GM12878 (cell line): ENCODE results near the gene ALDH18A1. TPM values are rescaled to one million over a fixed set of nuclear protein-coding genes. Genes with fewer than 3 reads are reported as not detected.

ENCODE experiments used
- ATAC-seq: fragments of 200-7000 bp; cut with Tn5 transposase; 3 replicates; pipeline ENCODE4 v1.9.1; 2020; ENCODE audit warnings: mild to moderate bottlenecking, moderate library complexity
- BruUV-seq: library from RNA; stranded (reverse); fragments of 400-500 nt; replicated peaks from 2 replicates; lab custom pipeline; 2021; lab: Mats Ljungman, UMichigan
- CTCF ChIA-PET: fragments of 300-600 bp; sonication (Branson Sonifier 250); formaldehyde crosslinking; extraction: SDS; loops from one replicate; lab custom pipeline; 2021; ENCODE audit warnings: inconsistent platforms; lab: Yijun Ruan, JAX
- POLR2A ChIA-PET: fragments of 350-600 bp; formaldehyde crosslinking; extraction: SDS; loops from one replicate; lab custom pipeline; 2021; ENCODE audit warnings: inconsistent platforms; lab: Charles Lee
- RAD21 ChIA-PET: fragments of 300-600 bp; sonication (Branson Sonifier 250); formaldehyde crosslinking; loops from one replicate; lab custom pipeline; 2023; ENCODE audit warnings: antibody characterized with exemption; ENCODE audit not compliant: unreplicated experiment; lab: Charles Lee
- SMC1A ChIA-PET: fragments of 300-600 bp; sonication (Branson Sonifier 250); formaldehyde crosslinking; loops from one replicate; lab custom pipeline; 2023; ENCODE audit not compliant: unreplicated experiment, uncharacterized antibody; lab: Charles Lee
- DNase-seq: peaks from one replicate; pipeline ENCODE4 v3.0.0-alpha.2; 2011; ENCODE audit warnings: low read depth, low spot score
- FAIRE-seq: peaks from 3 replicates; lab custom pipeline; 2011; peaks lifted over from hg19 to GRCh38; lab: Jason Lieb, UNC
- H2AFZ ChIP-seq: 2 replicates; pipeline ENCODE4 v1.6.0; 2011; ENCODE audit warnings: low read depth, low read length, control low read depth; ENCODE audit not compliant: control insufficient read depth
- H3K27ac ChIP-seq: 2 replicates; pipeline ENCODE4 v1.5.1; 2011; ENCODE audit warnings: control low read depth; ENCODE audit not compliant: control insufficient read depth, insufficient read depth
- H3K27me3 ChIP-seq, 2 experiments: replicated peaks in 1 of 2; 2 replicates each; pipeline versions ENCODE4 v1.6.0 to v1.6.1; 2011; ENCODE audit warnings: low read length in 1 of 2; ENCODE audit not compliant: control insufficient read depth in 2 of 2, insufficient read depth in 2 of 2
- H3K36me3 ChIP-seq, 2 experiments: 2 replicates each; pipeline ENCODE4 v1.5.1; 2011; ENCODE audit warnings: low read length in 1 of 2; ENCODE audit not compliant: control insufficient read depth in 2 of 2, insufficient read depth in 2 of 2
- H3K4me1 ChIP-seq: 2 replicates; pipeline ENCODE4 v1.6.1; 2011; ENCODE audit warnings: mild to moderate bottlenecking, low read length, moderate library complexity, mixed read lengths; ENCODE audit not compliant: control insufficient read depth, insufficient read depth
- H3K4me2 ChIP-seq: 2 replicates; pipeline ENCODE4 v1.6.0; 2011; ENCODE audit warnings: control low read depth; ENCODE audit not compliant: control insufficient read depth, insufficient read depth
- H3K4me3 ChIP-seq: fragments of 200-600 bp; sonication (generic); 2 replicates; pipeline ENCODE4 v1.5.1; 2016
- H3K79me2 ChIP-seq: 2 replicates; pipeline ENCODE4 v1.6.0; 2011; ENCODE audit warnings: low read length; ENCODE audit not compliant: control insufficient read depth, insufficient read depth
- H3K9ac ChIP-seq: 2 replicates; pipeline ENCODE4 v1.8.0; 2011; ENCODE audit warnings: low read length, control low read depth, mixed read lengths; ENCODE audit not compliant: control insufficient read depth, insufficient read depth
- H3K9me3 ChIP-seq: replicated peaks from 3 replicates; pipeline ENCODE4 v1.5.1; 2011; ENCODE audit warnings: mild to moderate bottlenecking, low read length; ENCODE audit not compliant: control insufficient read depth, insufficient read depth
- H4K20me1 ChIP-seq: 2 replicates; pipeline ENCODE4 v1.6.0; 2011; ENCODE audit not compliant: control insufficient read depth, insufficient read depth
- BACH1 ChIP-seq: fragments of 450-650 bp; IDR thresholded peaks from 2 replicates; pipeline ENCODE4 v1.6.1; 2017; ENCODE audit warnings: mild to moderate bottlenecking, borderline replicate concordance
- BMI1 ChIP-seq: fragments of 450-650 bp; IDR thresholded peaks from 2 replicates; pipeline ENCODE4 v1.6.1; 2016; ENCODE audit warnings: mild to moderate bottlenecking, moderate library complexity, borderline replicate concordance
- CBX5 ChIP-seq: sonication (generic); IDR thresholded peaks from 2 replicates; pipeline ENCODE4 v1.6.1; 2016; ENCODE audit warnings: low read depth, moderate library complexity, mild to moderate bottlenecking, inconsistent platforms
- CHD2 ChIP-seq: IDR thresholded peaks from 2 replicates; pipeline ENCODE4 v1.6.1; 2011; ENCODE audit warnings: low read depth, low read length, improper control_type of control experiment, borderline replicate concordance
- CREB1 ChIP-seq: IDR thresholded peaks from 2 replicates; pipeline ENCODE4 v1.6.1; 2012; ENCODE audit warnings: low read depth, mild to moderate bottlenecking, inconsistent platforms
- CREM ChIP-seq: IDR thresholded peaks from 2 replicates; pipeline ENCODE4 v1.6.1; 2014; ENCODE audit warnings: antibody characterized with exemption, low read depth
- DPF2 ChIP-seq: fragments of 450-650 bp; IDR thresholded peaks from 2 replicates; pipeline ENCODE4 v1.6.1; 2017; ENCODE audit warnings: mild to moderate bottlenecking
- EP300 ChIP-seq, 2 experiments: fragments of 150-350 bp in 1 of 2; IDR thresholded peaks; 2 replicates each; pipeline ENCODE4 v1.6.1; 2011 to 2012; ENCODE audit warnings: low read depth in 2 of 2, low read length in 2 of 2, borderline replicate concordance in 1 of 2, improper control_type of control experiment in 1 of 2, inconsistent platforms in 1 of 2; ENCODE audit not compliant: control insufficient read depth in 1 of 2
- EZH2 ChIP-seq: IDR thresholded peaks from 2 replicates; pipeline ENCODE4 v1.6.1; 2012; ENCODE audit warnings: low read depth, mild to moderate bottlenecking, control low read depth, inconsistent platforms, low read length, borderline replicate concordance; ENCODE audit not compliant: control insufficient read depth
- JUND ChIP-seq: IDR thresholded peaks from 2 replicates; pipeline ENCODE4 v1.6.1; 2012; ENCODE audit warnings: low read depth, mild to moderate bottlenecking, low read length, improper control_type of control experiment, moderate library complexity
- NFXL1 ChIP-seq: fragments of 450-650 bp; IDR thresholded peaks from 2 replicates; pipeline ENCODE4 v1.6.1; 2017; ENCODE audit warnings: antibody characterized with exemption, mild to moderate bottlenecking, borderline replicate concordance
- NRF1 ChIP-seq: conservative IDR thresholded peaks from 2 replicates; pipeline ENCODE4 v1.6.1; 2011; ENCODE audit warnings: mild to moderate bottlenecking, low read depth, low read length, improper control_type of control experiment
- POLR2AphosphoS2 ChIP-seq: IDR thresholded peaks from 2 replicates; pipeline ENCODE4 v1.6.1; 2011; ENCODE audit warnings: low read depth, mild to moderate bottlenecking, low read length, improper control_type of control experiment, moderate library complexity
- SRF ChIP-seq, 2 experiments: IDR thresholded peaks; 2 replicates each; pipeline ENCODE4 v1.6.1; 2011; ENCODE audit warnings: low read depth in 2 of 2, low read length in 2 of 2, mild to moderate bottlenecking in 1 of 2, moderate library complexity in 1 of 2
- SUZ12 ChIP-seq: fragments of 200-600 bp; sonication (generic); IDR thresholded peaks from one replicate; pipeline ENCODE4 v1.6.1; 2018; ENCODE audit warnings: antibody characterized with exemption, mild to moderate bottlenecking; ENCODE audit not compliant: unreplicated experiment
- TCF7 ChIP-seq: IDR thresholded peaks from 2 replicates; pipeline ENCODE4 v1.6.1; 2014; ENCODE audit warnings: antibody characterized with exemption, borderline replicate concordance
- WRNIP1 ChIP-seq: IDR thresholded peaks from 2 replicates; pipeline ENCODE4 v1.6.1; 2011; ENCODE audit warnings: low read depth, low read length, improper control_type of control experiment, borderline replicate concordance
- ZNF384 ChIP-seq: IDR thresholded peaks from 2 replicates; pipeline ENCODE4 v1.6.1; 2012; ENCODE audit warnings: low read depth, mild to moderate bottlenecking, low read length, improper control_type of control experiment, borderline replicate concordance
- WGBS: methylation state at CpG from one replicate; pipeline ENCODE4 v1.1.6; 2016; ENCODE audit warnings: low lambda C conversion rate; ENCODE audit not compliant: insufficient replicate concordance, insufficient coverage; ENCODE audit errors: missing lambda C conversion rate; 5-methylcytosine and 5-hydroxymethylcytosine counted together
- in situ Hi-C: fragments of 300-500 bp; cut with MboI; formaldehyde crosslinking; loops from 9 replicates; pipeline ENCODE4 v1.14.3; 2018; ENCODE audit warnings: mixed read lengths
- intact Hi-C: fragments of 100-400 bp; cut with micrococcal nuclease; formaldehyde crosslinking; loops from one replicate; pipeline ENCODE4 v1.14.2; 2022; ENCODE audit not compliant: unreplicated experiment
- polyA plus RNA-seq, 11 experiments: library from polyadenylated mRNA; depleted of rRNA in 4 of 11; unstranded in 6 of 11; stranded (reverse) in 5 of 11; fragments of >200 nt; fragmentation: Nextera tagmentation in 4 of 11; fragmentation: Illumina TruSeq in 1 of 11; extraction: Ambion mirVana in 4 of 11; extraction: Trizol in 1 of 11; gene quantifications; 1 replicate in 1 of 11; 2 replicates in 10 of 11; pipeline versions ENCODE4 v1.2.1 to v1.2.3, GENCODE V29; 2011 to 2016; ENCODE audit warnings: inconsistent platforms in 2 of 11, missing spikeins in 2 of 11, low read depth in 1 of 11
- total RNA-seq, 4 experiments: library from RNA; depleted of rRNA in 3 of 4; stranded (reverse); fragments of >200 nt in 3 of 4; fragmentation: Illumina TruSeq in 1 of 4; extraction: Trizol in 1 of 4; gene quantifications; 2 replicates each; pipeline versions ENCODE4 v1.2.1 to v1.2.3, GENCODE V29; 2013 to 2021
- TF ChIP-seq, protein P1 (sequence below), 3 experiments: IDR thresholded peaks in 2 of 3; conservative IDR thresholded peaks in 1 of 3; 2 replicates each; pipeline ENCODE4 v1.5.1; 2011; ENCODE audit warnings: low read depth in 3 of 3, low read length in 3 of 3, mild to moderate bottlenecking in 3 of 3, control low read depth in 2 of 3, moderate library complexity in 2 of 3, inconsistent platforms in 1 of 3, mixed read lengths in 1 of 3; ENCODE audit not compliant: control insufficient read depth in 2 of 3, insufficient read depth in 1 of 3; ENCODE audit errors: extremely low read depth in 1 of 3
- TF ChIP-seq, protein P2 (sequence below): IDR thresholded peaks from 2 replicates; pipeline ENCODE4 v1.6.1; 2011; ENCODE audit warnings: low read depth, mild to moderate bottlenecking, low read length, moderate library complexity, borderline replicate concordance; ENCODE audit errors: extremely low read depth

The ALDH18A1 gene
- total and polyA plus RNA-seq, 10 of the 15 experiments (the other 5 are each of a cell fraction or from before 2014, with no cell fraction given) = 24.3 to 118 (median 99.3) TPM

DNA sequence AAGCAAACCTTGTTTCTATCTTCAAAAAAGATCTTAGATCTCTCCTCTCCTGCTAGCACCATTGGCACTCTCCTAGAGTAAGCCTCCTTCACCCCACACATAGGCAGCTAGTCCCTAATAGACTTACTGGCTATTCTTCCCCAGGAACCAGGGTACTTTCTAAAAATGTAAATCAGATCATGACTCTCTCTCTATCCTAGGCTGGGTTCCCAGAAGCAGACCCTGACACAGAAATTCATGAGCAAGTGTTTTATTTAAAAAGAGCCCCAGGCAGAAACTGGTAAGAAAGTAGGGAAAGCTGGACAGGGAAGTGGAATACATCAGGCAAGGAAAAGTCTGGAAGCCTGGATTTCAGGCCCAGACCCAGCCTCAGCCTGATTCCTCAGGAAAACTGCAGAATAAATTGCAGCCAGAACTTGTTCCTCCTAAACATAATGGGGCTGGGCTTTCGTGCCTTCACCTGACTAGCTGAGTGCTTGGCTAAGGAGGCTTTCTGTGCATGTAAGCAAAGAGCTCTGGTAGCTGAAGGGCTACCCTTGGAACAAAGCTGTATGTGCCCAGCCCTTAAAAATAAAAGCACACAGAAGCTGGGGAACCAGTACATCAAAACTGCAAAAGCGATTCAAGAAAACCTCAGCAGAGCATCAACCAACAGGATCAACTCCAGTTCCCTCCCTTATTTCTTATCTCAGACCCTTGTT is 76.5 kb downstream of the ALDH18A1 start:
- ATAC-seq = no peak
- FAIRE-seq = no peak
- no peak for DNase-seq
- no peaks in the 10 kb centered on the region for H3K9me3 ChIP-seq
- no peak overlapping the region for H3K4me3 ChIP-seq
- no peaks in the 10 kb centered on the region for H4K20me1 ChIP-seq
- H3K36me3 ChIP-seq = no peaks in the 10 kb centered on the region
- H3K4me1 ChIP-seq = no peaks in the 10 kb centered on the region
- TF ChIP-seq EZH2 = no peak
- no peak for TF ChIP-seq SRF (IDR thresholded peaks at IDR 0.05; ENCODE audit: low read depth in 2 of 2, low read length in 2 of 2)
- TF ChIP-seq DPF2 = no peak
- TF ChIP-seq CREM = no peak
- no peak for TF ChIP-seq BMI1
- no peak for TF ChIP-seq SUZ12
- TF ChIP-seq EP300 (IDR thresholded peaks at IDR 0.05; ENCODE audit: borderline replicate concordance in 1 of 2, control insufficient read depth in 1 of 2, low read depth in 2 of 2, low read length in 2 of 2) = no peak
- no peak for TF ChIP-seq CREB1
- TF ChIP-seq TCF7 = no peak
- no peak for TF ChIP-seq JUND
- TF ChIP-seq, protein P1, sequence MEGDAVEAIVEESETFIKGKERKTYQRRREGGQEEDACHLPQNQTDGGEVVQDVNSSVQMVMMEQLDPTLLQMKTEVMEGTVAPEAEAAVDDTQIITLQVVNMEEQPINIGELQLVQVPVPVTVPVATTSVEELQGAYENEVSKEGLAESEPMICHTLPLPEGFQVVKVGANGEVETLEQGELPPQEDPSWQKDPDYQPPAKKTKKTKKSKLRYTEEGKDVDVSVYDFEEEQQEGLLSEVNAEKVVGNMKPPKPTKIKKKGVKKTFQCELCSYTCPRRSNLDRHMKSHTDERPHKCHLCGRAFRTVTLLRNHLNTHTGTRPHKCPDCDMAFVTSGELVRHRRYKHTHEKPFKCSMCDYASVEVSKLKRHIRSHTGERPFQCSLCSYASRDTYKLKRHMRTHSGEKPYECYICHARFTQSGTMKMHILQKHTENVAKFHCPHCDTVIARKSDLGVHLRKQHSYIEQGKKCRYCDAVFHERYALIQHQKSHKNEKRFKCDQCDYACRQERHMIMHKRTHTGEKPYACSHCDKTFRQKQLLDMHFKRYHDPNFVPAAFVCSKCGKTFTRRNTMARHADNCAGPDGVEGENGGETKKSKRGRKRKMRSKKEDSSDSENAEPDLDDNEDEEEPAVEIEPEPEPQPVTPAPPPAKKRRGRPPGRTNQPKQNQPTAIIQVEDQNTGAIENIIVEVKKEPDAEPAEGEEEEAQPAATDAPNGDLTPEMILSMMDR (IDR thresholded peaks at IDR 0.05 in 2 of 3, conservative IDR thresholded peaks at IDR 0.05 in 1 of 3; ENCODE audit: control insufficient read depth in 2 of 3, extremely low read depth in 1 of 3, insufficient read depth in 1 of 3, low read depth in 3 of 3, low read length in 3 of 3) = no peak
- no peak for TF ChIP-seq ZNF384
- TF ChIP-seq, protein P2, sequence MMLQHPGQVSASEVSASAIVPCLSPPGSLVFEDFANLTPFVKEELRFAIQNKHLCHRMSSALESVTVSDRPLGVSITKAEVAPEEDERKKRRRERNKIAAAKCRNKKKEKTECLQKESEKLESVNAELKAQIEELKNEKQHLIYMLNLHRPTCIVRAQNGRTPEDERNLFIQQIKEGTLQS = no peak
- no peak for TF ChIP-seq NFXL1
- TF ChIP-seq POLR2AphosphoS2 = no peak
- no peak for TF ChIP-seq NRF1
- TF ChIP-seq WRNIP1 = no peak
- no peak for TF ChIP-seq CHD2
- no peak for TF ChIP-seq BACH1
- TF ChIP-seq CBX5 = no peak
- in situ Hi-C loops = no loop called here
- RAD21 ChIA-PET = no interaction called here
- CTCF ChIA-PET = interaction anchor here (0.9 to 1.5 kb wide), 3 partner anchors 9 to 150 kb away, joined by 3 to 4 read pairs (median 3); no protein-coding TSS in a partner anchor
- no peaks in the 10 kb centered on the region for H3K79me2 ChIP-seq
- H3K4me2 ChIP-seq = no peak overlapping the region
- intact Hi-C loops = no loop called here
- SMC1A ChIA-PET = interaction anchor here (0.8 kb wide), 1 partner anchor 152 kb away, joined by 4 read pairs; no protein-coding TSS in a partner anchor
- peaks cover 0 to 3% of the 10 kb centered on the region in 2 experiments; a peak in 2 of 4 replicates for H3K27me3 ChIP-seq
- no peak overlapping the region for H3K9ac ChIP-seq
- no TSS peak for BruUV-seq
- no peak overlapping the region for H2AFZ ChIP-seq
- WGBS = 44% methylated on average over 2 of the region's 2 CpGs
- POLR2A ChIA-PET = no interaction called here
- no peak overlapping the region for H3K27ac ChIP-seq
